ENCODE measurements around the gene DOCK8. TPM values are rescaled to one million over a fixed set of nuclear protein-coding genes. Genes with fewer than 3 reads are reported as not detected.

Gene DOCK8
- total and polyA plus RNA-seq, 10 of the 15 experiments (the other 5 are each of a cell fraction or from before 2014, with no cell fraction given) = 35.4 to 100 (median 44.7) TPM

GRCh38 chr9:346111-346571 lies 131.5 kb downstream of the DOCK8 start:
- Histone ChIP-seq H3K79me2 (ENCODE audit: control insufficient read depth, insufficient read depth, low read length) (no peaks in the 10 kb centered on the region), H3K9ac (ENCODE audit: control insufficient read depth, insufficient read depth, low read length) (no peak overlapping the region), H3K4me3 (no peak overlapping the region), H2AFZ (ENCODE audit: control insufficient read depth, low read depth, low read length) (no peak overlapping the region), H3K4me2 (ENCODE audit: control insufficient read depth, insufficient read depth) (no peak overlapping the region), H3K4me1 (ENCODE audit: control insufficient read depth, insufficient read depth, low read length) (no peaks in the 10 kb centered on the region), H3K36me3 (ENCODE audit: control insufficient read depth in 2 of 2, insufficient read depth in 2 of 2, low read length in 1 of 2) (peaks cover 18 to 52% of the 10 kb centered on the region in 2 experiments), H3K27me3 (replicated peaks in 1 of 2; ENCODE audit: control insufficient read depth in 2 of 2, insufficient read depth in 2 of 2, low read length in 1 of 2) (no peaks in the 10 kb centered on the region), H3K27ac (ENCODE audit: control insufficient read depth, insufficient read depth) (no peak overlapping the region), H3K9me3 (replicated peaks; ENCODE audit: control insufficient read depth, insufficient read depth, low read length) (no peaks in the 10 kb centered on the region), H4K20me1 (ENCODE audit: control insufficient read depth, insufficient read depth) (no peaks in the 10 kb centered on the region)
- ChIA-PET SMC1A (ENCODE audit: uncharacterized antibody, unreplicated experiment) (interaction anchor here (1.3 kb wide), 1 partner anchor 9 kb away, joined by 3 read pairs; no protein-coding TSS in a partner anchor), CTCF (interaction anchor here (1.1 kb wide), 1 partner anchor 21 kb away, joined by 3 read pairs; no protein-coding TSS in a partner anchor), RAD21 (ENCODE audit: unreplicated experiment) (no interaction called here), POLR2A (no interaction called here)
- in situ Hi-C loops (cut with MboI) = no loop called here
- TF ChIP-seq BACH1 (IDR thresholded peaks at IDR 0.05; ENCODE audit: borderline replicate concordance) (no peak), STAT3 (IDR thresholded peaks at IDR 0.05; ENCODE audit: low read depth, low read length) (no peak), RFX5 (IDR thresholded peaks at IDR 0.05; ENCODE audit: low read depth, low read length) (no peak), SUPT20H (IDR thresholded peaks at IDR 0.05; ENCODE audit: borderline replicate concordance, control insufficient read depth, low read depth, low read length) (no peak), POLR2AphosphoS5 (IDR thresholded peaks at IDR 0.05; ENCODE audit: low read length) (no peak), TCF3 (IDR thresholded peaks at IDR 0.05; ENCODE audit: borderline replicate concordance, insufficient read depth, low read depth, low read length) (no peak), TBL1XR1 (IDR thresholded peaks at IDR 0.05; ENCODE audit: low read depth, low read length) (no peak), WRNIP1 (IDR thresholded peaks at IDR 0.05; ENCODE audit: borderline replicate concordance, low read depth, low read length) (no peak), USF2 (IDR thresholded peaks at IDR 0.05; ENCODE audit: borderline replicate concordance, low read depth, low read length) (no peak)
- DNase-seq (ENCODE audit: low read depth, low spot score) = no peak
- no peak for ATAC-seq
- intact Hi-C loops (cut with micrococcal nuclease; ENCODE audit: unreplicated experiment) = no loop called here
- BruUV-seq (replicated peaks) = no TSS peak
- FAIRE-seq = no peak
- 72% methylated on average over 8 of the region's 8 CpGs for WGBS (ENCODE audit: insufficient coverage, insufficient replicate concordance, low lambda C conversion rate, missing lambda C conversion rate)

All from GM12878 (cell line).